Measurements from ENCODE around the gene SRBD1. TPM values are rescaled to one million over a fixed set of nuclear protein-coding genes. Genes with fewer than 3 reads are reported as not detected.

Gene SRBD1
- total RNA-seq, 1 experiment from 2014 or later: 23.2 TPM

GRCh38 chr2:45640576-45640975, 29.5 kb upstream of the SRBD1 start:
- peak; percentile 17 for DNase-seq (ENCODE audit: low read depth, low spot score)
- in situ Hi-C loops (cut with HindIII; ENCODE audit: low pct_unique_long_range_greater_than_20kb, low sequenced_read_pairs): no loop called here

DNA sequence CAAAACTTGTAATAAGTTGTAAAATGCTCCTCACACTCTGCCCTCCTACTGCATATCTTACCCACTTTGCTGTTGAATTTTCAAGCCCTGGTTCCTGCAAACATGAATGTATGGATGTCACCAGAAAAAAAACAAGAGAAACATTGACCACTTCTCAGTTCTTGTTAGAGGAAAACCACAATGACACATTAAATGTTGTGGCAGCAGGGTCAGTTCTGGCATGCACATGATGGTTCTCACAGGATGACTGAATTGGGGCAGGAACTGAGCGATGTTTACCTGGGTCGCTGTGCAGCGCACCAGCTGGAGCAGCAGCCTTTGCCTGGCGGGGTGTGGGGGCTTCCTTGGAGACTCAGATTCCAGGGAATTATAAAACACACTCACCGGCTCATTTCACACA, 26.4 kb upstream of the SRBD1 start:
- in situ Hi-C loops (cut with HindIII; ENCODE audit: low pct_unique_long_range_greater_than_20kb, low sequenced_read_pairs): no loop called here

DNA sequence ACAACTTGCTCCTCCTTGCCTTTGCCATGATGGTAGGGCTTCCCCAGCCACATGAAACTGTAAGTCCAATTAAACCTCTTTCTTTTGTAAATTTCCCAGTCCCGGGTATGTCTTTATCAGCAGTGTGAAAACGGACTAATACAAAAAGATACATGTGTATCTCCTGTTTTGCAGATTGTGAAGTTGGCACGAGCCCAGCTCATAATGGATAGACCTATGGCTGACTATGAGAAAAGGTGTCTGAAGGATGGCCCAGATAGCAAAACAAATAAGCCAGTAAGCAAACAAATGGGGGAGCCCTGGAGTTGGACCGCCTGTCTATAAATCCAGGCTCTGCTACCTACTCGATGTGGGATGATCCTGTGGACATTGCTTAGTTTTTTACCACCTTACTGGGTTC, 24.9 kb upstream of the SRBD1 start:
- in situ Hi-C loops (cut with HindIII; ENCODE audit: low pct_unique_long_range_greater_than_20kb, low sequenced_read_pairs): no loop called here
- no peak for DNase-seq (ENCODE audit: low read depth, low spot score)

More for the DNA sequence above, 26.4 kb upstream of the SRBD1 start:
- no peak for DNase-seq (ENCODE audit: low read depth, low spot score)

DNA sequence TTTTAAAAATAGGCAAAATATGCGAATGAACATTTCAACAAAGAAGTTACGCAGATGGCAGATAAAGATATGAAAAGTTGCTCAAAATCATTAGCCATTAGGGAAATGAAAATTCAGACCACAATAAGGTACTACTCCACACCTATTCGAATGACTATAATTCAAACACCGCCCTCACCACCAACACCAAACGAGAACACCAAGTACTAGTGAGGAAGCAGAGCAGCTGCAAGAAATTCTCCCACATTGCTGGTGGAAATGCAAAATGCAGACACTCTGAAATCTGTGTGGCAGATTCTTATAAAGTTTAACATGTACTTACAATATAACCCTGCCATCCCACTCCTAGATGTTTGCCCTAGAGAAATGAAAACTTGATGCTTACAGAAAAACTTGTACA, 23.2 kb upstream of the SRBD1 start:
- no peak for DNase-seq (ENCODE audit: low read depth, low spot score)
- in situ Hi-C loops (cut with HindIII; ENCODE audit: low pct_unique_long_range_greater_than_20kb, low sequenced_read_pairs): no loop called here

GRCh38 chr2:45631955-45632354, 20.9 kb upstream of the SRBD1 start:
- no peak for DNase-seq (ENCODE audit: low read depth, low spot score)
- in situ Hi-C loops (cut with HindIII; ENCODE audit: low pct_unique_long_range_greater_than_20kb, low sequenced_read_pairs): no loop called here

- in situ Hi-C loops (cut with HindIII; ENCODE audit: low pct_unique_long_range_greater_than_20kb, low sequenced_read_pairs): no loop called here
- no peak for DNase-seq (ENCODE audit: low read depth, low spot score)
These were observed 20.3 kb upstream of the SRBD1 start for GRCh38 chr2:45631319-45631718.

- DNase-seq (ENCODE audit: low read depth, low spot score): no peak
- in situ Hi-C loops (cut with HindIII; ENCODE audit: low pct_unique_long_range_greater_than_20kb, low sequenced_read_pairs): no loop called here
These were observed 18.9 kb upstream of the SRBD1 start for GRCh38 chr2:45629971-45630370.

- DNase-seq (ENCODE audit: low read depth, low spot score): no peak
- in situ Hi-C loops (cut with HindIII; ENCODE audit: low pct_unique_long_range_greater_than_20kb, low sequenced_read_pairs): no loop called here
These were observed 16.8 kb upstream of the SRBD1 start for GRCh38 chr2:45627911-45628310.

GRCh38 chr2:45626387-45627221, 15.5 kb upstream of the SRBD1 start:
- no peak for DNase-seq (ENCODE audit: low read depth, low spot score)
- in situ Hi-C loops (cut with HindIII; ENCODE audit: low pct_unique_long_range_greater_than_20kb, low sequenced_read_pairs): no loop called here

GRCh38 chr2:45625824-45626223, 14.8 kb upstream of the SRBD1 start:
- in situ Hi-C loops (cut with HindIII; ENCODE audit: low pct_unique_long_range_greater_than_20kb, low sequenced_read_pairs): no loop called here
- no peak for DNase-seq (ENCODE audit: low read depth, low spot score)

DNA sequence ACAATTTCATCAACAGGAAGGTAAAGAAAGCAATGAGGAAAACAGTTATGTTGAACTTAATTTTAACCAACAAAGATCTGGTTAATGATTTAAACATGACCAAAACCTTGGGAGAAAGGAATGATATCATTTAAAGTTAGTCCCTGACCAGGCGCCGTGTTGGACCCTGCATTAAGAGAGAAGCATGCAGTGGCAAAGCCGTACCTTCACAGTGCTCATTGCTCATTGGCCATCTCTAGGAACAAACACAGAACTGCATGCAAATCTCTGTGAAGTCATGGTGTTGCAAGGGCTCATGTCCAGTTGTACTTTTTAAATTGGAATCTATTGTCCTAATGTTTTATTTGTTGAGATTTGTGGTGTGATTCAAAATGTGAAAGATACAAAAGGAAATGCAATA, 12.0 kb upstream of the SRBD1 start:
- in situ Hi-C loops (cut with HindIII; ENCODE audit: low pct_unique_long_range_greater_than_20kb, low sequenced_read_pairs): no loop called here
- no peak for DNase-seq (ENCODE audit: low read depth, low spot score)

GRCh38 chr2:45622336-45623075, 11.4 kb upstream of the SRBD1 start:
- in situ Hi-C loops (cut with HindIII; ENCODE audit: low pct_unique_long_range_greater_than_20kb, low sequenced_read_pairs): no loop called here
- no peak for DNase-seq (ENCODE audit: low read depth, low spot score)

DNA sequence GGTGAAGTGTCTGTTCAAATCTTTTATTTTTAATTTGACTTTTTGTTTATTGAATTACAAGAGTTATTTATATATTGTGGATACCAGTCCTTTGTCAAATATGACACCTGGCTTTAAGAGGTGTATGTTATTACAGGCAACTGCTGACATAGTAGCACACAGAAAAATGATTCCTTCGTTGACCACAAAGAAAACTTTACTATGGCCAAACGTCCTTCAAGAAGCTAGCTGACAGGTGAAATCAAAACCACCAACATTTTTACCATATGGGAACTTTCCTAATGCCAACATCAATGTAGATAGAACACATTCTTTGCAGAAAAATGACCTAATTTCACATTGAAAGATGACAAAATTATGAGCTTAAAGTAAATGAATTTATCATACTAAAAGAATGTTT, 6.4 kb upstream of the SRBD1 start:
- DNase-seq (ENCODE audit: low read depth, low spot score): no peak
- in situ Hi-C loops (cut with HindIII; ENCODE audit: low pct_unique_long_range_greater_than_20kb, low sequenced_read_pairs): no loop called here

- in situ Hi-C loops (cut with HindIII; ENCODE audit: low pct_unique_long_range_greater_than_20kb, low sequenced_read_pairs): no loop called here
- DNase-seq (ENCODE audit: low read depth, low spot score): no peak
These were observed 5.8 kb upstream of the SRBD1 start for GRCh38 chr2:45616658-45617411.

DNA sequence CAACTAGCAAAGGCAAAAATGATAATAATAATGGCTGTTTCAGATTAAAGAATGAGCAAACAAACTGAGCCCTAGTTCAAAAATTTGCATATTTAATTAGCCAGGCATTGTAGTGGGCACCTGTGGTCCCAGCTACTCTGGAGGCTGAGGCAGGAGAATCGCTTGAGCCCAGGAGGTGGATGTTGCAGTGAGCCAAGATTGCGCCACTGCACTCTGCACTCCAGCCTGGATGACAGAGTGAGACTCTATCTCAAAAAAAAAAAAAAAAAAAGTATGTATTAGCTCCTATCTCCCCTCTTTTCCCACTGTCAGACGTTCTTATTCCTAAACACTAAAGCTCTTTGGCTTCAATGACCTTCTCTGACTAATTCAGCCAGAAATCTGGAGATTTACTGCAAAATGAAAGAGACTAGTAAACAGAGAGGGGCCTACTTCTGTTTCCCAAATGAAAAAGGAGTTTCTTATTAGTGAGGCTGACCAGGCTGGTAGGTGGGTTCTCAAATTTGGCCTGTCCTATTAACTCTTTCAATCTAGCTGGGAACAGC, 3.9 kb upstream of the SRBD1 start:
- no peak for DNase-seq (ENCODE audit: low read depth, low spot score)
- in situ Hi-C loops (cut with HindIII; ENCODE audit: low pct_unique_long_range_greater_than_20kb, low sequenced_read_pairs): no loop called here

DNA sequence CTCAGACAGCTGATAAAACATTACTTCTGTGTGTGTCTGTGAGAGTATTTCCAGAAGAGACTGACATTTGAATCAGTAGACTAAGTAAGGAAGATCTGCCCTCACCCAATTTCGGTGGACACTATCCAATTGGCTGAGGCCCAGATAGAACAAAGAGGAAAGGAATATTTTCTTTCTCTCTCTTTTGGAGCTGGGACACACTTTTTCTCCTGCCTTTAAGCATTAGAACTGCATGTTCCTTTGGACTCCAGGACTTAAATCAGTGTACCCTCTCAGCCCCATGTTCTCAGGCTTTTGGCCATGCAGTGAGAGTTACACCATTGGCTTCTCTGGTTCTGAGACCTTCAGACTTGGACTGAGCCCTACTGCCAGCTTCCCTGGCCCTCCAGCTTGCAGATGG, 3.3 kb upstream of the SRBD1 start:
- in situ Hi-C loops (cut with HindIII; ENCODE audit: low pct_unique_long_range_greater_than_20kb, low sequenced_read_pairs): no loop called here
- no peak for DNase-seq (ENCODE audit: low read depth, low spot score)

- DNase-seq (ENCODE audit: low read depth, low spot score): no peak
- in situ Hi-C loops (cut with HindIII; ENCODE audit: low pct_unique_long_range_greater_than_20kb, low sequenced_read_pairs): no loop called here
These were observed 1.7 kb upstream of the SRBD1 start for GRCh38 chr2:45612731-45613130.

DNA sequence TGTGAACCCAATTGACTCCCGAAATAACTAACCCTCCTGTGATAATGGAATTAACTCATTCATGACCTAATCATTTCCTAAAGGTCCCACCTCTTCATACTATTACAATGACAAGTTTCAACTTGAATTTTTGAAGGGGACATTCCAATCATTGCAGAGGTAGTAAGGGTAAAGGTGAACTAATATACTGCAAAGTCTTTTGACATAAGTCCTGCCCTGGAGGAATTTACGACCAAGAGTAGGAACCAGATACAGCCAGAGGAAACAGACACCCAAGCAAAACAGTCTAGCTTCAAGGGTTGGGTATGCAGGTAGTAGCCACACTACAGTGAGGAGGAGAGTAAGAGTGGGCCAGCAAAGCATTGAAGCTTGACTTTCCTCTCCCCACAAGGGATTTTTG, 1.2 kb upstream of the SRBD1 start:
- in situ Hi-C loops (cut with HindIII; ENCODE audit: low pct_unique_long_range_greater_than_20kb, low sequenced_read_pairs): no loop called here
- DNase-seq (ENCODE audit: low read depth, low spot score): no peak

Measured in SK-MEL-5 (cell line).